HG03045 (cell line): Measurements from ENCODE around the gene RBPMS2.

Experiments used
- ATAC-seq: cut with Tn5 transposase; IDR thresholded peaks from one replicate; pipeline ENCODE4 v1.9.1; 2021; ENCODE audit warnings: mild to moderate bottlenecking, moderate library complexity; ENCODE audit not compliant: unreplicated experiment

Gene RBPMS2

DNA sequence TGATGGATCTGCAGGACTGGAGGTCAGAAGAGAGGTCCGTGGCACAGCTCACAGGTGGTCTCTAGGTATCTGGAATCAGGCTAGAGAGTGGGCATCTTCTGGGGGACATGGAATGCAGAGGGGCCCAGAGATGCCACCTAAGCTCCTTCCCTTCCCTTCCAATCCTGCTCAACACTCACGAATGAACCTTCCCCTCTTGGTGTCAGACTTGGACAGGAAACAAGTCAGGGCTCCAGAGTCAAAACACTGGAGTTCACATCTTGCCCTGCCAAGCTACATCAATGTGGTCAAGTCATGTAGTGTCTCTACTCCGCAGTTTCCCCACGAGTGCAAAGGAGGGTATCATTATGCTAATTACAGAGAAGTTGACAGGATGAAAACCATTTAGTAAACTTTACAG, 16.0 kb upstream of the RBPMS2 start:
- ATAC-seq = no peak

DNA sequence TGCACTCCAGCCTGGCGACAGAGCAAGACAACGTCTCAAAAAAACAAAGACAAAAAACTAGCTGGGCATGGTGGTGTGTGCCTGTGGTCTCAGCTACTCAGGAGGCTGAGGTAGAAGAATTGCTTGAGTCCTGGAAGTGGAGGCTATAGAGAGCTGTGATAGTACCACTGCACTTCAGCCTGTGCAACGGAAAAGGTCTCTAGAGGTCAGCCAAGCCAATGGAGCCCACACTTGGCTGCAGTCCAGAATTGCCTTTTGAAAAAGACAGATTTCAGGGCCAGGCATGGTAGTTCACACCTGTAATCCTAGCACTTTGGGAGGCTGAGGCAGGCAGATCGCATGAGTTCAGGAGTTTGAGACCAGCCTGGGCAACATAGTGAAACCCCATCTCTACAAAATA, 8.4 kb upstream of the RBPMS2 start:
- no peak for ATAC-seq

DNA sequence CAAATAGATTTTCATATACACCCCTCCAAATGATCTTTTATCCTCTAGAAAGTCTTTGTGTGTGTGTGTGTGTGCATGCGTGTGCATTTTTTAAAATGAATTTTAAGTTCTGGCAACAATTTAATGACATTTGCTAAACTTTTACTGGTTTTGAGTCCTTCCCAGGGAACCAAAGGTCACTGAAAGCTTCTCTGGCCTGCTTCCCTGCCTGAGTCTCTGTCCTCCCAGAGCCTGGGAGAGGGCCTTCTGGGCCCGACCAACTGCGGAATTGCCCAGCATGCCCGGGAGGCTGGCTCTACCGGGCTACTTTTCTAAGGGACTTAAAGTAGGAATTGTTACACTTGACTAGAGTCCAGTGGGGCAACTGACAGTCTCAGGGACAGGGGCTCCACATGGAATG, 7.4 kb upstream of the RBPMS2 start:
- no peak for ATAC-seq

DNA sequence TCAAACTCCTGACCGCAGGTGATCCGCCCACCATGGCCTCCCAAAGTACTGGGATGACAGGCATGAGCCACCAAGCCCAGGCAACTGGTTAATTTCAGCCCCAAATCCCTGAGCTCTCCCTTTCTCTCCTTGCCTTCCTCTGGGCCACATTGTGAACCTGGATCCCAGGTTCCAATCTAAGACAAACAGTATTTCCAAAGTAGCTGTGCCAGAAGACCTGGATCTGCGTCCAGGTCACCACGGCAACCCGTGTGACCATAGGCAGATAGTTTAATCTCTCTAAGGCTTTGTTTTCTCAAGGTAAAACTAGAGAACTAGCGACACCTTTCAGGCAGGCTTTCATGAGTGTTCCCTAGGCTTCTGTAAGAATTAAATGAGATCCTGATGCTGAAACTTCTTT, 5.9 kb upstream of the RBPMS2 start:
- no peak for ATAC-seq

DNA sequence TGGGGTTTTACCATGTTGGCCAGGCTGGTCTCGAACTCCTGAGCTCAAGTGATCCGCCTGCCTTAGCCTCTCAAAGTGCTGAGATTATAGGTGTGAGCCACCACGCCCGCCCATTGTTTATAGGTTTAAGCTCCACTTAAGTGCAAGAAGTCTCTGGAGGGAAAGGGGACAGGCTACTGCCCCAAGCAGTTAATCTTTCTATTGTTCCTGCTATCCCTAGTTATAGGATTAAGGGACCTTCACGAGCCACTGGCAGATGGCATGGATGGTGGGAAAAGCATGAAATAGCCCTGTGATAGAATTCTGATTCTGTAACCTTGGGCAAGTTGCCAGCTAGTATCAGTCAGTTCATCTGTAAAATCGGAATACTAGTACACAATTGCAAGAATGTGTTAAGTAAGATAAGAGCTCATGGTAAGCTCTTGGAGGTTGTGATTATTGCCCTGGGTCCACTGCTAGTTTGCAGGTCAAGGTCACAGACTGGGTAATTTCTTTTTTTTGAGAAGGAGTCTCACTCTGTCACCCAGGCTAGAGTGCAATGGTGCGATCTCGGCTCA, 5.3 kb upstream of the RBPMS2 start:
- no peak for ATAC-seq

DNA sequence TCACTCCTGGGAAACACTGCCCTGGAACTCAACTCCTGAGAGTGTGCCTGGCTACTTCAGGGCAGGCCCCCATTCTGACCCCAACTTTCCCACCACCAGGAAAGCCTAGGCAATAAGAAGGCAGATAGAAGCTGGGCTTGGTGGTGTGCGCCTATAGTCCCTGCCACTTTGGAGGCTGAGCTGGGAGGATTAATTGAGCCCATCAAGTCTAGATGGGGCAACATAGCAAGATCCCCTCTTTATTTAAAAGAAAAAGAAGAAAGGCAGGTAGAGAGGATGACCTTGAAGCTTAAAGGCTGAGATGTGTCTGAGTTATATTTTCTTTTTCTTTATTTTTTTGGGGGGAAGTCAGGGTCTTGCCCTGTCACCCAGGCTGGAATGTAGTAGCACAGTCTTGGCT, 4.2 kb upstream of the RBPMS2 start:
- no peak for ATAC-seq

DNA sequence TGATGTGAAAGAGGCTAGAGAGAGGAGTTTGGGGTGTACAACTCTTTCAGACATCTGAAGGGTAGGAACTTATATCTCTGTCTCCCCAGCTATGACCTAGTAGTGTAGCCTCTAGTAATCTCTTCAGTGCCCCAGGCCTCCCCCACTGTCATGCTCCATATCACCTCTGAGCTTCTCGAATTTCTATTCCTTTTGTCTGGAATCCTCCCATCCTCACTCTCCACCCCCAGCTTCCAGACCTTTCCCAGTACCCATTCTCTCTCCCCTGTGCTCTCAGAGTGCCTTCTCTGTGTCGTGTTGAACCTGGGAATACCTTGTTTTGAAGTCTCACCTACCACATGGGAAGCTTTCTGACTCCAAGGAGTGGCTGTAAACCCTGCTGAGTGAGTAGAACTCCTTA, 3.6 kb upstream of the RBPMS2 start:
- ATAC-seq = no peak

DNA sequence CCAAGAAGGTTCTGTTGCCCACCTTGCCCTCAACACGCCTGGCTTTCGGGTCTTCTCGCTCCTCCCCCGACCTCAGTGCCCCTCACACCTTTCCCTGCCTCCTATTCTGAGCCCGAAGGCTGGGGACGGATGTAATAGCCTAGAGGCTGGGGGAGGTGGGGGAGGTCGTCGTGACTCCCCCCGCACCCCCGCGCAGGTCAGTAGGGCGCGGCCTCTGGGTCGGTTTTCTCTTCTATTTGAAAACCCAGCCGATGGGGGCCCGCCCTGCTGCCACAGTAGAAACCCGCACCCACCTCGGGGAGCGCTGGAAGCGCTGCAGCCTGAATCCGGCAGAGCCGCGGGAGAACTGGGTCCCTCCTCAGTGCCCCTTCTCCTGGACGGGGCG, 1.0 kb upstream of the RBPMS2 start:
- no peak for ATAC-seq

DNA sequence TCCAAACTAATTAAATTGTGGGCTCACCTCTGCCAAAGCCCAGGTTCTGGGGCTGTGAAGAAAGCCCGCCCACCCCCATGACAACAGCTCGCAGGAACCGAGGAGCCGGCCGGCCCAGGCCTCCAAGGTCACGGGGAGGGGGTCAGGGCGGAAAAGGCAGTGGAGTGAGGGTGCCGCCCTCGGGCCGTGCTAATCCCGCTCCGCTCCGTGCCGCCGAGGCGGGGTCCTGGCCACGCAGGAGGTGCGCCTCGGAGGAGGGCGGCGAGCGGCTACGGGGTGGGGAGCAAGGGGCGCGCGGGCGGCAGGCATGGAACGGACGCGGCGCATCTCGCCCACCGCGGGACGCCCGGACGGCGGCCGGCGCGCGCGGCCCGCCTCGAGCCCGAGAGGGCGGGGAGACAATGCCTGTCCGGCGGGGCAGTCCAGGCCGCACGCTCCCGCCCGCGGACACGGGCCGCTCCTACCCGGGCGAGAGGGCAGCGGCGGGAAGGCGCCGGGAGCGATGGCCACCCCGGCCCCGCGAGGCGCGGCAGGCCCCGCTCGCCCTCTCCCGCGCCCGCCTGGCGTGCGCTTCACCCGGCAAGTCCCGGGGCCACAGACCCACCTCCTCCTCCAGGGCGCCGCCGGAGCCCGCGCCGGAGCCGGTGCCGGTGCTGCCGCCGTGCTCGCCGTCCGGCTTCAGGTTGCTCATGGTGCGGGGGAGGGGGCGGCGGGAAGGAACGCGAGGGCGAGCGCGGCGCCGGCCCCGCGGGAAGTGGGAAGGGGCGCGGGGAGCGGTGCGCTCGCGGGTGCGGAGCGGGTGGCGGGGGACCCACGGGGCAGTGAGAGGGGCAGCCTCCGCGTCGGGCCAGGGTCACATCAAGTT, 528 bp downstream of the RBPMS2 start:
- no peak for ATAC-seq

DNA sequence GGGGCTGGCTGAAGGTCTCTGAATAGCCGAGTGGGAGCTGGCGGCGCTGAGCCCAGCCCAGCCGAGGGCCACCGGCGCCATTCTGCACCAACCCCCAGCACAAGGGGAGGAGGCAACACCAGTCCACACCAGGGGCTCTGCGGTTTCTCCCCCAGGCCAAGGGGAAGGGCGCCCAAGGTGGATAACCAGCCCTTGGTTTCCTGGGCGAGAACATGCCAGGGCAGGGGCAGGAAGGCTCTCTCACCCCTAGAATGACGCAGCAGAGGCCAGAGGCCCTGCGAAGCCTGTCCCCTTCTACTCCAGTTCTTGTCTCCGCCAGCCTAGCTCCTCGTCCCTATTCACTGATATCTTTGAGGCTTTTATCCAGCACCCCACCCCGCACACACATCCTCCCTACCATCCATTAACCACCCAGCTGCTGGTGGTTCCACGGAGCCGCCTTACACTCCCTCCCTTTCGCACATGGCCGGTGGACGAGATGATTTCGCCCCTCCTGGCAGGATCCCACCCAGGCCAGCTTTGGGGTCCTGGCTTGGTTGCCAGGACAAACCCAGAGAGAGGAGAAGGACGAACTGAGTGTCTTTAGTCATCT, 1.3 kb downstream of the RBPMS2 start:
- no peak for ATAC-seq

DNA sequence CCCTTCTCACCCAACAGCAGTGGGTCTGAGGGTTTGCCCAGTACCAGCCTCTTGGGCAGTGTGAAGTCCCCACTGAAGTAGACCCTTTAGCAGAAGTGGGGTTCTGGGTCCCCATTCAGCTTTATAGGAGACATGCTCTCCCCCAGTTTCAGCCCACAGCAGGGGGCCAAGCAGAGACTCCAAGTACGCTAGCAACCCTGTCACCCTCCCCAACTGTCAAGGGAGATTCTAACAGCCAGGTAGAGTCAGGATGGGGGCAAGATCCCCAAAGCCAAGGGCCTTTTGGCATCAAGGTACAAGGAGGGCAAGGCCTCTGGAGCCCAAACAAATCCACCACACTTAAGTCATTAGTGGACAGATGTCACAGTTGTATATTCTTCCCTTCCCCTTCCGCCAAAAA, 1.8 kb downstream of the RBPMS2 start:
- no peak for ATAC-seq

DNA sequence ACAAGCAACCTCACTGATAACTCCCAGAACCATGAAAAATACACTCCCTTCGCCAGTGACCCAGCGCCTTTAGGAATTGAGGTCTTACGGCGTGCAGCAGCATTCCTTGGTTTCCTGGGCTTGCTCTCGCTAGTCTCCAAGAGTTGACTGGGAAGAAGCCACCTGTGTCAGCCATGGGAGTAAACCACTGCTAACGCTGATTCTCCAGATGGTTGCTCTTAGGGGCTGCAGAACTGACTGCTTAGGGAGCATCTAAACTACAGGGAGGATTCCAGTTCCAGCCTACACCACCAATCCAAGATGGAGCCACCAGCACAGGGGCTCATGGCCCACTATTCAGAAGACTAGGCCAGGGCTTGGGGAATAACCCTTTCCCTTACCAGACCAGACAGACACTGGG, 2.4 kb downstream of the RBPMS2 start:
- no peak for ATAC-seq

DNA sequence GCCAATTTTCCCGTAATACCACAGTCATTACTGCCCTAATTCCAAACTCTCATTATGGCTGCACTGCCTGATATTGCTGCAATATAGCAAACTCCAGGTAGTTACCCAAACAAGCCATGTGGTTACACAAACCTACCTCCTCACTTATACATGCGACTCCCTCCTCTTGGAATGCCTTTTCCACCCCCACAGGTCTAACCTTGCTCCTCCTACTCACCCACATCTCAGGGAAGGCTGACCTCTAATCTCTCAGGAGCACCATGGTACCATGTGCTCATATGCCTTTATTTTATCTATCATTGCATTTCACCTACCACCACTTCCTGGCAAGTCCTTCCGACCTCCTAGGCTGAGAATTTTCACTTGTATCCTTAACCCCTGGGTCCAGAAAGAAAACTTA, 2.9 kb downstream of the RBPMS2 start:
- no peak for ATAC-seq

DNA sequence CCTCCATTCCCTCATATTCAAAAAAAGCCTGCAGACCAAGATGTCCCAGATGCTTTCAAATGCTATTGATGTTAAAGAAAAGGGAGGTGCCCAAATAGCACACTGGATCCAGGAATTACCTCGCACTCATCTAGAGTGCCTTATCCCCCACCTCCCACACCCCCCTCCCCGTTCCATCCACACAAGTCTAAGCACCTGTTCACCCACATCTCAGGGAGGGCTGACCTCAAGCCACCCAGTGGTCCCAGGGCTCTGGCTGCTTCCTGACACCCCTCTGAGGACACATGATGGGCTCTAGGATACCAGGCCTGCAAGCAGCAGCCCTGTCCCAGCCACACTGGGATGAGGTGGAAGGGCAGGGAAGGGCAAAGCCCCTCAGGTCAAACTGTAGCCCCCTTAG, 4.8 kb downstream of the RBPMS2 start:
- no peak for ATAC-seq

DNA sequence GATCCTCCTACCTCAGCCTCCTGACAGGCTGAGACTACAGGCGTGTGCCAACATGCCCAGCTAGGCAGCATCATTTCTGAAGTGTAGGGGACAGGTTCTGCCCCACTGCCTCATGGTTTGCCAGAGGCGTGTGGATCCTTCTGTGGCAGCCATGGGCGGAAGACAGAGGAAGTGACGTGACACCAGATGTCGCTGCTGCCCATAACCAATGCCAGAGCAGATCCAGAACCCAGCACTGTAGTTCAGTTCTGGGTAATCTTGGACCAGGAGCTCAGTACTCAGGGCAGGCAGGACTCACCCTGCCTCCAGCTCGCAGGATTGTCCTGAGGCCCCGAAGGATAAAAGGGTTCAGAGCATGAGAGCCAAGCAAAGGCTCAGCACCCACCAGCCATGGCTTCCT, 8.2 kb downstream of the RBPMS2 start:
- no peak for ATAC-seq

DNA sequence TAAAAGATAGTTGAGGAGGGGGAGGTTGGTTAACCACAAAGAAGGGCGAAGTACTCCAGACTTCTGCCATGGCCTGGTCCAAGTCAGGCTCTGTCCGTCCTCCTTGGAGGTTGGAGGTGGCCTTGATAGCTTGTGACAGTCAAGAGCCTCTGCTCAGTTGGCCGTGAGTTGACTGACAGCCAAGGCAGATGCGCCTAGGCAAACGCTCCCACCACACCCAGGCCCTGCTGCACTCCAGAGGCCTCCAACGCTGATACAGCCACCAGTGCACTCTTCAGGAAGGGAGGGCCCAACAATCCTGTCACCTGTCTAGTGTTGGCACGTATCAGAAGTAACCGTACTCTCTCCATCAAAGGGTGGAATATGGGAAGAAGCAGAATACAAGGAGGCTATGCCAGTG, 9.3 kb downstream of the RBPMS2 start:
- no peak for ATAC-seq

DNA sequence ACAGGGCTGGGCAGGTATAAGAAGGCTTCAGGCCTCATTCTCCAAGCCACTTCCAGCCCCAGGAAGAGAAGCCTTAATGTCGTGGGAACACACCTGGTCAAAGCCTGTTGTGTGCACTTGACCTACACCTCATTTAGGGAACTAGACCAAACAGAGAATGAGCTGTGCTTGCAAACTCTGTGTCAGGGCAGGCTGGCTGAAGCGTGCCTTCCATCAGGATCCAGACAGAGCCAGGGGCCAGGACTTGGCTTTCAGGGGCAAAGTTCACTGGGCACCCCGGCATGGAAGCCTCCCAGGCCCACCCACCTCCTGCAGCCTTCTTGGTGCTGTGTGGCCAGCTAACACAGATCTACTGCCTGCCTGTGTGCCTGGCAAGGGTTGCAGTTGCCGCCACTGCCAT, 11.5 kb downstream of the RBPMS2 start:
- ATAC-seq = no peak

DNA sequence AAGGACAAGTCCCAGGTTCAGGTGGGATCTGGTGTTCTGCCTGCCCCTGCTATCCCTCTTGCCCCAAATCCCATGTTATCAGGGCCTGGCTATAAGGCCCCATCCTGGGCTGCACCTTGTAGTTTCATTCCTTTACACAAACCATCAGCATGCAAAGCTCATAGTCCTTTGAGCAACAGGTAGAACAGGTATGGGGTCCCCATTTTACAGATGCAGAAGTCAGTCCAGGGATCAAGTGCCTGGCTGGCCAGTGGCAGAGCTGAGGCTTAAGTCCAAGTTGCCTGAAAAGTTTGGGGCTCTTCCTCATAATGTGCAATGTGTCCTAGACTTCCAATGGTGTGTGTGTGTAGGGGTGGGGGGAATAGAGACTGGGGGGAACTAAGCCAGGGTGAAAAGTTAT, 11.9 kb downstream of the RBPMS2 start:
- ATAC-seq = no peak

DNA sequence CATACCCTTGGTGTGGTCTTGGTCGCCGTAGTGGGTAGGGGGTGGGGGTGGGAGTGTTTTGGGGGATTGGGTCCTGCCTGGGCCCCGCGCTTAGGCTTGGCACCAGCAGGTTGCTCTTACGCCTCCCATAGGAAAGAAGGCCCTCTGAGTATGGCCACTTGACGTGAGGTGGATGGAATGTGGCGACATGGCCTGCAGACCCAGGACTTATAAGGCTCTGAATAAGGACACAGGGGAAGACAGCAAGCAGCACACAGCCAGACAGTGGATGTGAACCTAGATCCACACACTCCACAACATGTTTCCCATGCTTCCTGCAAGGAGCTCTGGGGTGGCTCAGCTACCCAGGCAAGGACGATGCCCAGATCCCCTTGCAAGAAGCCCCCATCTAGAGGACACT, 12.4 kb downstream of the RBPMS2 start:
- no peak for ATAC-seq

DNA sequence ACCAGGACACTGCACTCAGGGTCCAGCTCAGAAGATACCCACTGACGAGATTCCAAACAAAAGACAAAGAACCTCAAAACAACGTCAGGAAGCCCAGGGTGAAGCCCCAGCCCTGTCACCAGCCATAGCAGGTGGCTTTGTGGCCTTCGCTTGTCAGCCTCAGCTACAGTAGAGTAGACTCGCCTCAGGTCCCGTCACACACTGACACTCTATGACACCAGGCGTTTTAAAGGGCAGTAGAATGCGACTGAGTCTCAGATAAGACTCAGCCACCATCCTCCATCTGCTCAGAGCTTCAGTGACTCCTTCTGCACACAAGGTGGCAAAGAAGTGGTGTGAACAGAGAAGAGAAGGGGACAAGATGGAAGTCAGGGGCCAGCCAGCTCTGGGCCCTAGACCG, 12.8 kb downstream of the RBPMS2 start:
- ATAC-seq = no peak

DNA sequence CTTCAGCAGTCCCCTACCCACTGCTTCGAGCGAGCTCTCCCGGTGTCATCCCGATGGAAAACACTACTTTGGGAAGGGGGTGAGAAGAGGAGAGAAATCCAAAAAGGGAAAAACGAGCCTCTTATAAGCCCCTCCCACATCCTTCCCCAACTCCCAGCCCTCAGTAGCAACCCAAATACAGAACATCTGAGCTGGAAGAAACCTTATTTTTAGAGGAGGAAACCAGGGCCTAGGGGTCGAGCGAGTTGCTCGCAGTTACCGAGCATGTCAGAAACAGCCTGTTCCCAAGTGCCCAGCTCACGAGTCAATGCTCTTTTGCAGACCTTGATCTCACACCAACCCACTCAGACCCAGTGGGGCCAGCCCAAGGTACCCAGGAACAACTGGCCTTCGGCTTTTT, 14.2 kb downstream of the RBPMS2 start:
- no peak for ATAC-seq

DNA sequence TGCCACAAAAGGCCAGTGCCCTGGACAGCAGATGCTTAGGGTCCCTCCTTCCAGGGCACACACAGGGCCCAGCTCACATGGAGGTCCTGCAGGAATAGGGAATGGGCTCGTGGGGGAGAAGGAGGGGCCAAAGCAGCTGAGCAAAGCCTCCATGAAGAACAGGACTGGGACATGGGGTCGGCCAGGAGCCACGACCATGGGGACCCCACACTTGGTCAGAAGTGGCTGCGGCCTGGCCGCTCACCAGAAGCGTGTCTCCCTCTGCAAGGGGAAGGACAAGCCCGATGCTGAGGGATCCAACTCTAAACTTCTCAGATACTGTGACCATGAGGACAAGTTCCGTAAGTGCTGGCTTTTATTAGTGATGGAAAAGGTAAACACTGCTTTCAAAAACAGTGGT, 15.3 kb downstream of the RBPMS2 start:
- ATAC-seq = no peak
